Left lung (tissue), 10 donors: ENCODE results near the gene MYPN. TPM values are rescaled to one million over a fixed set of nuclear protein-coding genes. Genes with fewer than 3 reads are reported as not detected.

ENCODE experiments used
- ATAC-seq: fragments of 200-7000 bp; cut with Tn5 transposase; one replicate; pipeline ENCODE4 v1.9.1; 2020; ENCODE audit warnings: moderate library complexity
- DNase-seq, 4 donors: peaks; one replicate each; pipeline ENCODE4 v3.0.0-alpha.2; 2013 to 2020
- H3K27ac ChIP-seq, 2 donors: fragments of 200-600 bp; sonication (generic) in 1 of 2; one replicate each; pipeline versions ENCODE4 v1.5.0 to v1.8.0; 2020 to 2021
- H3K27me3 ChIP-seq, 2 donors: fragments of 200-600 bp; sonication (generic) in 1 of 2; one replicate each; pipeline versions ENCODE4 v1.5.0 to v1.8.0; 2020 to 2021
- H3K36me3 ChIP-seq, 2 donors: fragments of 200-600 bp; sonication (generic) in 1 of 2; one replicate each; pipeline versions ENCODE4 v1.5.0 to v1.8.0; 2020 to 2021
- H3K4me1 ChIP-seq, 2 donors: fragments of 200-600 bp; one replicate each; pipeline ENCODE4 v1.8.0; 2021
- H3K4me3 ChIP-seq, 2 donors: fragments of 200-600 bp; sonication (generic) in 1 of 2; one replicate each; pipeline versions ENCODE4 v1.5.0 to v1.8.0; 2020 to 2021; ENCODE audit warnings: mild to moderate bottlenecking in 1 of 2
- H3K9me3 ChIP-seq, 2 donors: fragments of 200-600 bp; sonication (generic) in 1 of 2; one replicate each; pipeline versions ENCODE4 v1.5.0 to v1.8.0; 2020 to 2021
- CTCF ChIP-seq, 2 donors: fragments of 200-600 bp; sonication (generic) in 1 of 2; IDR thresholded peaks; one replicate each; pipeline versions ENCODE4 v1.5.0 to v1.8.0; 2021; ENCODE audit warnings: antibody characterized with exemption in 2 of 2
- intact Hi-C, 2 donors: fragments of 100-400 bp; cut with DNase I; formaldehyde crosslinking; loops; one replicate each; pipeline versions ENCODE4 v1.11.2 to v1.14.2; 2022
- polyA plus RNA-seq, 6 donors: library from polyadenylated mRNA; unstranded; fragments of 120-200 nt; gene quantifications; one replicate each; pipeline ENCODE4 v1.2.1, GENCODE V29; 2013; ENCODE audit not compliant: insufficient read length in 6 of 6
- total RNA-seq, 2 donors: library from RNA; stranded (reverse); fragmentation: NEBNext Ultra II Directional; extraction: Animal tissue kit (Norgen Biotek cat#: 25700); gene quantifications; one replicate each; pipeline ENCODE4 v1.2.1, GENCODE V29; 2021
- donor health status: DM: no; HTN: yes; CAD: no.
- donor health status: DM: no; HTN: no; CAD: no.

The MYPN gene
- total and polyA plus RNA-seq, 8 donors, result 0.03 to 0.13 (median 0.04) TPM; not detected in 3

- no peaks in the 10 kb centered on the region for H3K4me1 ChIP-seq
- no peak for TF ChIP-seq CTCF (IDR thresholded peaks at IDR 0.05)
- no peak overlapping the region for H3K4me3 ChIP-seq
- ATAC-seq, result no peak
- H3K9me3 ChIP-seq, result no peaks in the 10 kb centered on the region
- H3K27me3 ChIP-seq, result no peaks in the 10 kb centered on the region
- DNase-seq, result no peak
- no peak overlapping the region for H3K27ac ChIP-seq
- H3K36me3 ChIP-seq, result no peaks in the 10 kb centered on the region
- intact Hi-C loops, result no loop called here
Measured at GRCh38 chr10:68107651-68108050, 1.6 kb upstream of the MYPN start.

- Histone ChIP-seq H3K27me3 (no peaks in the 10 kb centered on the region), H3K36me3 (no peaks in the 10 kb centered on the region), H3K27ac (no peak overlapping the region), H3K4me3 (no peak overlapping the region), H3K4me1 (no peaks in the 10 kb centered on the region), H3K9me3 (no peaks in the 10 kb centered on the region)
- ATAC-seq (no peak), DNase-seq (no peak)
- intact Hi-C loops, result no loop called here
- TF ChIP-seq CTCF (IDR thresholded peaks at IDR 0.05), result no peak
Measured at GRCh38 chr10:68108051-68108450, 1.2 kb upstream of the MYPN start.

GRCh38 chr10:68108653-68109052, 635 bp upstream of the MYPN start:
- Histone ChIP-seq H3K4me3 (no peak overlapping the region), H3K36me3 (no peaks in the 10 kb centered on the region), H3K9me3 (no peaks in the 10 kb centered on the region), H3K27me3 (no peaks in the 10 kb centered on the region), H3K4me1 (no peaks in the 10 kb centered on the region), H3K27ac (no peak overlapping the region)
- intact Hi-C loops, result no loop called here
- no peak for DNase-seq
- TF ChIP-seq CTCF (IDR thresholded peaks at IDR 0.05), result no peak
- ATAC-seq, result no peak

GRCh38 chr10:68110027-68110426, 739 bp downstream of the MYPN start:
- no peaks in the 10 kb centered on the region for H3K4me1 ChIP-seq
- ATAC-seq (no peak), DNase-seq (peak in 2 of 4 donors; percentile 49 to 61)
- H3K36me3 ChIP-seq, result no peaks in the 10 kb centered on the region
- H3K4me3 ChIP-seq, result no peak overlapping the region
- no peaks in the 10 kb centered on the region for H3K9me3 ChIP-seq
- intact Hi-C loops, result no loop called here
- no peaks in the 10 kb centered on the region for H3K27me3 ChIP-seq
- H3K27ac ChIP-seq, result no peak overlapping the region
- no peak for TF ChIP-seq CTCF (IDR thresholded peaks at IDR 0.05)

GRCh38 chr10:68111584-68111983, 2.3 kb downstream of the MYPN start:
- intact Hi-C loops, result no loop called here
- H3K4me1 ChIP-seq, result no peaks in the 10 kb centered on the region
- no peak for DNase-seq
- H3K27me3 ChIP-seq, result no peaks in the 10 kb centered on the region
- no peak for TF ChIP-seq CTCF (IDR thresholded peaks at IDR 0.05)
- H3K9me3 ChIP-seq, result no peaks in the 10 kb centered on the region
- ATAC-seq, result no peak
- no peak overlapping the region for H3K4me3 ChIP-seq
- no peak overlapping the region for H3K27ac ChIP-seq
- H3K36me3 ChIP-seq, result no peaks in the 10 kb centered on the region
